GM12874 (cell line): Measurements from ENCODE around the gene DYSF.

Experiments
- TF ChIP-seq, protein P1 (sequence below): IDR thresholded peaks from 2 replicates; pipeline ENCODE4 v1.5.1; 2011; ENCODE audit warnings: low read depth, mild to moderate bottlenecking, control low read depth, low read length, moderate library complexity; ENCODE audit not compliant: insufficient read depth

Gene DYSF

DNA sequence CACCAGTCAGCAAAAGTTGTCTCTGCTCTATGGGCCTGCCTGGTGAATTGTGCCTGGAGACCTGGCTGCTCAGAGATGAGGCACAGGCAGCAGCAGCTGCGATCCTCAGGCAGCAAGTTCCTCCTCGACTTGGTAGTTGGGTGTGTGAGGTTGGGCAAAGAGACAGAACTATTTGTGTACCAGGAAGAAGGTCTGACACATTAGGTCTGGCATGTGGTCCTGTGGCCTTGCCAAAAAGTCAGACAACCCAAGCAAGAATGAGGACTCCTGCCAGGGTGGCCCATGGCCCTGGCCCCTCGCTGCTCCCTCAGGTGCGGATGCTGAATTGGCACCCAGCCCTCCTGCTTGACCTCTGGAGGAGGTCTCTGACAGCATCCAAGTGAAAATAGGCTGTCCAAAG is 192.7 kb downstream of the DYSF start:
- TF ChIP-seq, protein P1, sequence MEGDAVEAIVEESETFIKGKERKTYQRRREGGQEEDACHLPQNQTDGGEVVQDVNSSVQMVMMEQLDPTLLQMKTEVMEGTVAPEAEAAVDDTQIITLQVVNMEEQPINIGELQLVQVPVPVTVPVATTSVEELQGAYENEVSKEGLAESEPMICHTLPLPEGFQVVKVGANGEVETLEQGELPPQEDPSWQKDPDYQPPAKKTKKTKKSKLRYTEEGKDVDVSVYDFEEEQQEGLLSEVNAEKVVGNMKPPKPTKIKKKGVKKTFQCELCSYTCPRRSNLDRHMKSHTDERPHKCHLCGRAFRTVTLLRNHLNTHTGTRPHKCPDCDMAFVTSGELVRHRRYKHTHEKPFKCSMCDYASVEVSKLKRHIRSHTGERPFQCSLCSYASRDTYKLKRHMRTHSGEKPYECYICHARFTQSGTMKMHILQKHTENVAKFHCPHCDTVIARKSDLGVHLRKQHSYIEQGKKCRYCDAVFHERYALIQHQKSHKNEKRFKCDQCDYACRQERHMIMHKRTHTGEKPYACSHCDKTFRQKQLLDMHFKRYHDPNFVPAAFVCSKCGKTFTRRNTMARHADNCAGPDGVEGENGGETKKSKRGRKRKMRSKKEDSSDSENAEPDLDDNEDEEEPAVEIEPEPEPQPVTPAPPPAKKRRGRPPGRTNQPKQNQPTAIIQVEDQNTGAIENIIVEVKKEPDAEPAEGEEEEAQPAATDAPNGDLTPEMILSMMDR, result no peak

DNA sequence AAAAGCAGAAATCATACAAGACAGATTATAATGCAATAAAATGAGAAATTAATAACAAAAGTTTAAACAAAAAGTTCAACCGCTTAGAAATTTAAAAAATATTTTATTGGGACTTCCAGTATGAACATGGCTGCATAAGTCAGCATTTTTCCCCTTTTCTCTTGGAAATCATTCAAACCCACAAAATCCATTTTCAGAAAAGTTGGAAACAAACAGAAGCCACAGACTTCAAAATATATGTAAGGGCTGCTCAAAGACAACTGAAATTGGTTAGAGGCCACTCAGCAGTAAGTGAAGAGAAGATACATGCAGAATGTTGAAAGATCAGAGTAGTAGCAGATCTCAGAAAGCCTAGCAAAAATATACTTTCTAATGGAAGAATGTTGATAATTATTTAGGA is 194.0 kb downstream of the DYSF start:
- TF ChIP-seq, protein P1, result no peak

DNA sequence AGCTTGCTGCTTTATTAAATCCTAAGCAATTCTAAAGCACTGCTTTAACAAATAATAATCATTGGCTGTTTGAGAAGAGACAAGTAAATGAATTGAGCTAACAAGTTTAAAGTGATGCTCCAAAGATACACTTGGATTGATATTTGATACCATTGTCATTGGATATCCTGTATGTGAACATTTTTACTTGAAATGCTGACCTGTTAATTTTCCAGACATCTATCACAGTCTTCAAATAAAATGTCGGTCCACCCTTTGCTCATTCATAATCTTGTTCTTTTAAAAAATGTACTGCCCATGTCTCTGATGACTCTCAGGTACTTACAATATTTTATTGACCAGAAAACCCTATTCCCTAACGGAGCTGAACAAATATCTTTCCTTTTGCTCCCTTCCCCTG is 202.1 kb downstream of the DYSF start:
- TF ChIP-seq, protein P1, result no peak

DNA sequence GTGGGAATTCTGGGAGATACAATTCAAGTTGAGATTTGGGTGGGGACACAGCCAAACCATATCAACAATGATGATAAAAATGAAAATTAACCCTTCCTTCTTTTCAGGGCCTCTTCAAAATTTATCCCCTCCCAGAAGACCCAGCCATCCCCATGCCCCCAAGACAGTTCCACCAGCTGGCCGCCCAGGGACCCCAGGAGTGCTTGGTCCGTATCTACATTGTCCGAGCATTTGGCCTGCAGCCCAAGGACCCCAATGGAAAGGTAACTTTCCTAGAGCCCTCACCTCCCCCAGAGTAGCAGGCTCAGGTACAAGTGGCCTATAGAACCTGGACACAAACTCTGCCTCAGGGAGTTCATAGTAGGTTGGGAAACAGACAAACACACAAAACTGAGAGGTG is 205.4 kb downstream of the DYSF start:
- TF ChIP-seq, protein P1, result no peak

DNA sequence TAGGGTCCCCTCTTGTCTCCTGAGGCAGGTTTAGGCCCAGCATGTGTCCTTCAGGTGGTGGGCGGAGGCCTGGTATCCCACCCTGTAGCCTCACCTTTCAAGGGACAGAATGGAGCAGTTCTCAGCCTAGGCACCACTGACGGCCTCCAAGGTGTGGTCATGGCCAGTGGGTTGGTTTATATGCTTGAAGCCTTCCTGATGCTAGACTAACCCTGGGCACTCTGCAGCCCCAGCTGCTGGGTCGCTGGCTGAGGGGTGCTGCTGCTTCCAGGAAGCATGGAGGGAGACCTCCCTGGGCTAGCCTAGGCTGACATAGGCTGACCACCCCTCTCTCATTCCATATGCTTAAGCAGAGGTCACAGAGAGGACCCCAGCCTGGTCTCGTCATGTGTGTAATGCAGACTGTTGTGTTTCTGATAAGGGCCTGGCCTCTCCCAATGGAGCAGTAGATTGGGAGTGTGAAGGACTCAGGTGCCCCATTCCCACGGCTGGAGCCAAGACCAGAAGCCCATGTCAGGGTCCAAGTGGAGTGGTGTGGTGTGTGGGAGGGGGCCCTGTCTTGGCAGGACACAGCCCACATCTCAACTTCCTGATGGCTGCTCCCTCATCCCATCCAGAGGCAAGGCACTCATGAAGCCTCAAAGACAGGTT is 206.6 kb downstream of the DYSF start:
- TF ChIP-seq, protein P1, result no peak

DNA sequence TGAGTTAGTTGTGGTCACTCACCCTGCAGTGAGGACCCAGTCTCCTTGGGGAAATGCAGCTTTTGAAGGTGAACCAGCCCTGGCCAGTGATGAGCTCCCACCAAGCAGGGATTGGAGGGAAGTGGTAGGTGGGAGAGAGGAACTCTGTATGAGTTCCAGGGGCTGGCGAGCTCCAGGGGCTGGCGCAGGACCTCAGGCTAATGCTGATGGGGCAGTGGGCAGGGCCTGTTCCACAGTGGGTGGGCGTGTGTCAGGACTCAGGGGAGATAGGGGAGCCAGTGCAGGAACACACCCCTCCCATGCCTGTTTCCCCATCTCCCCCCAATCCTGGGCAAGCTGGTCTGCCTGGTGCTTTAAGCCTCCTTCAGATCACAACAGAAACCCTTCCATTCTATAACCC is 208.4 kb downstream of the DYSF start:
- TF ChIP-seq, protein P1, result no peak

DNA sequence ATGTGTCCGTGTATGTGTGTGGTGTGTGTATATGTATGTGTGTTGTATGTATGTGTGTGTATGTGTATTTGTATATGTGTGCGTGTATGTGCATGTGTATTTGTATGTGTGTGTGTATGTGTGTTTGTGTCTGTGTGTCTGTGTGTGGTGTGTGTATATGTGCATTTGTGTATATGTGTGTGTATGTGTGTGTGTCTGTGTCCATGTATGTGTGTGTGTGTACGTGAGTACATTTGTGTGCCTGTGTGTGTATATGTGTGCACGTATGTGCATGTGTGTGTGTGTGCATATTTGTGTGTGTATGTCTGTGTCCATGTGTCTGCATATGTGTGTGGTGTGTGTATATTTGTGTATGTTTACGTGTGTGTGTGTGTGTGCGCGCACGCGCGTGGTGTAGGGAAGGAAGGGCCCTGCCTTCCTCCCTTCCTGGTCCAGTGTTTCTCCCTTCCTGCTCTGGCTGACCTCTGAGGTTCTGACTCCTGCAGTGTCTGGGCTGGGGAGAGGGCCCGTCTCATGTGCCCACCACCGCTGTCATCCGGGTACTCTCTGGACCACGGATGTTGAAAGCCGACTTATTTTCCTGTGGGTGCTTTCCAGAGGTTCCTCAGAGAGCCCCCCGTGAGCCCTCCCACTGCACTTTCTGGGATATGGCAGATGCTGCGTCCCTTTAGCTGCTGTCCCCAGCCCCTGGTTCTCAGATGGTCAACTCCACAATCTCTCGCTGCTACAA is 209.5 kb downstream of the DYSF start:
- TF ChIP-seq, protein P1, result no peak
